HG03066 (cell line): ENCODE measurements around the gene FEV.

ENCODE experiments used
- ATAC-seq: cut with Tn5 transposase; IDR thresholded peaks from one replicate; pipeline ENCODE4 v1.9.1; 2021; ENCODE audit warnings: low read depth; ENCODE audit not compliant: unreplicated experiment

FEV gene

DNA sequence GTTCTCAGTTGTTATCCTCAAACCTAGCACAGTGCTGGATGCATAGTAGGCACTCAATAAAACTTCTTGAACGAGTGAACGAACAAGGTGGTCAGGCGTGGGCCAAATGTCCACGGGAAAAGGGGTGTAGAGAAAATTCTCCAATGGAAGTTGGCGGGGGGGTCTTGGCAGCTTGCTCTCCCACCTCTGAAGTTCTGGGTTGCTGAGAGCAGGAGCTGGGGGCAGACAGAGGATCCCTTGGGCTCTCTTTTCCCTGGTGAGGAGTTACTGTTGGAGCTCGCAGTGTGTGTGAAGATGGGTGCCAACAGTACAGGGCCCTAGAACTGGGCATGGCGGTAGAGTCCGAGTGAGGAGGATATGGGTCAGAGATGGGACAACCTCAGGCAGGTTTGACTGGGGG lies 10.6 kb upstream of the FEV start:
- no peak for ATAC-seq

DNA sequence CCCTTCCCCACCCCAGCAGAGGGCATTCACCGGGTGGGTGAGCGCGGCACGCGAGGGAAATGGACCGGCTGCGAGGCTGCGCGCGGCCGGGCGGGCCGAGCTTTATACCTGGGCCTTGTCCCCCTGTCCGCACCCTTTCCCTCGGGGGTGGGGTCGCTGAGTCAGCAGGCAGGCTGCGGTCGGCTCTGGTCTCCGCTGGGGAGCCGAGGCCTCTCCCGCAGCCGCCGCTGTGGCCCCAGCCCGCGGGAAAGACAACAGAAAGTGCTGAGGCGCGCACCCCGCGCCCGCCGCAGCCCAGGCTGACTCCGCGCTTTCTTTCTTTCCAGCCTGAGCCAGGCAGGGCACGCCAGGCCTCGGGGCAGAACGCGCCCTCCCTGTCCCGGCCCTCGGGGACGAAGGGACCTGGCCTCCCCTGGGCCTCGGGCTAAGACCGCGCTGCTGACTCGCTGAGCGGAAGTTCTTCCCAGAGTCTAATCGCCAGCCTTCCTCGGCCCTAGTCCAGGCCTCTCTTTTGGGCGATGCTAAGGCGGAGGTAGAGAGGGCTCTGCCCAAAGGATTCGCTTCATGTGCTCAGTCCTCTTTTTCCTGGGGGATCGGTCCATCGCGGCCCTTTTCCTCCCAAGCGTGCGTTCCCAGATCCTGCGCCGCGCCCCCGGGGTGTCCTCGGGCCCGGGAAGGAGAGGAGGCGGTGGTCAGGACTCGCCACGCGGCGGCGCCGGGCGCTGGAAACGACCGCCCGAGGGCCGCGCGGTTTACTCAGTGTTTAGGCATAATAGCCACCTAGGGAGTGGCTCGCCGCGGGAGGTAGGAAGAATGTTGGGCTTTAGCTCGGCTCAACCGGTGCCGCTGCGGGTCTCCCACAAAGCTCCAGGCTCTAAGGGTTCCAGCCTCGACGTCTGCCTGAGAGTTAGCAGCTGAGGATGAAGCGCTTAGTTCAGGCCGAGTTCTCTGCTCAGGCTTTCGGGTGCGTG lies 8.6 kb upstream of the FEV start, which contains the start of gene CRYBA2:
Gene CRYBA2 (minus strand): TSS at position 78 of the 971 bp plus-strand sequence. CDS start 246 bp downstream, outside the sequence.
- no peak for ATAC-seq

DNA sequence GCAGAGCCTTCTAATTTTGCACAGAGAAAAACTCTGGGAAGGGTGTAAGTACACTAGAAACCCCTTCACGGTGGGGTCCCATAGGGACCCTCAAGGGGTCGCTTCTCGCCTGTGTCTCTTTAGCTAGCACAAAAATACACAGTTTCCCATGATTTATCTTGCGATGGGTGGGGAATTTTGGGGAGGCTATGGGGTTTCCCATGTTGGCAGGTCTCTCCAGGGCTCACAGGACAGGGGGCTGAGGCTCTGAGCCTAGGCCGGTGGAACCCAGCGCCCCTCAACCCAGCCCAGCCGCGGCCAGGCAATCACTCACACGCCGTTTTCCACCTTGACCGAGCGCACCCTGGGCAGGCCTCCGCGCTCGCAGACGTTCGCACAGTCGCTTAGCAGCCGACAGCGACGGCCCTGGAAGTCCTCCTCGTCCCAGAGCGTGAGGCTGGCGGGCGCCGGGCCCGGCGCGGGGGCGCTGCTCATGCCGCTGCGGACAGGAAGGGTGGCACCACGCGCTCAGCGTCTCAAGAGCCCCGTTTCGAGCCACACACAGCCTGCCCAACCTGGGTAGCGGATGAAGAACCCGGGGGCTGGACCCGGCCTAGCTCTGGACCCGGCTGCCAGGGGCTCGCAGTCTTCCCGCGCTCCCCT lies 7.8 kb upstream of the FEV start:
- ATAC-seq, result no peak

DNA sequence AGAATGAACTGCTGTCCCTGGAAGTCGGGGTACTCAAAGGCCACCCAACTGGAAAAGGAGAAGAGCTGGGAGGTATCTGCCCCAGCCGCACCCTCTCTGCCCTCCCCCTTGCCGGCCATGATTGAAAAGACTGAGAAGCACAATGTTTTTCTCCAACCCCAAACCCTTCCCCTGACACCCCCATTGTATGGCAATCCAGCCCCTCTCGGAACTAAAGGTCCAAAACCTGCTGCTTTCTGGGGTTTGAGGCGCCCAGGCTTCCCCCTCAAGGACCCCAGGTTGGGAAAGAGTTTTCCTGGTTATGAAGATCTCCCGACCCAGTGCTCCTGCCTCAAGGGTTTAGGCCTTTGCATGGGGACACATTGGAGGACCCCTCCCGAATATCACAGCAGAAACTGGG lies 7.2 kb upstream of the FEV start:
- no peak for ATAC-seq

DNA sequence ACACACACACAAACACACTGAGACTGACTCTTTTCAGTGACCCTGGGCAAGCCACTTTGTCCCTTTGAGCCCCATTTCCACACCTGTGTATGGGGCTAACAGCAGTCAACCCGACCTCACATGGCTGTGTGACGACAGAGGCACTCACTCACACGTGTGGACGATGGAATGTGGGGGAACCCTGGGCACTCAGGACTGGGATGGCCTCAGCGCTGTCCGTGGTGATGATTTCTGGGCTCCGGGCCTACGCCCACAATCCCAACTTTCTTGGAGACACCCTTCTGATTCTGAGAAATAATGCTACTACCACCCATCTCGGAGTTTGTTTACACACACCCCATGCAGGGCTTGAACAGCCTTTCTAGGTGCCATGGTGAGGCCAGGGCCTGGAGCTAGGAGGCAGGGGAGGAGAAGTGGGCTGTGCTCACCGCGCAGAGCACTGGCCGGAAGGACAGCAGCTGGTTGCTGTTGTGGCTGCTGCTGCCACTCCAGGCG lies 6.7 kb upstream of the FEV start:
- no peak for ATAC-seq

DNA sequence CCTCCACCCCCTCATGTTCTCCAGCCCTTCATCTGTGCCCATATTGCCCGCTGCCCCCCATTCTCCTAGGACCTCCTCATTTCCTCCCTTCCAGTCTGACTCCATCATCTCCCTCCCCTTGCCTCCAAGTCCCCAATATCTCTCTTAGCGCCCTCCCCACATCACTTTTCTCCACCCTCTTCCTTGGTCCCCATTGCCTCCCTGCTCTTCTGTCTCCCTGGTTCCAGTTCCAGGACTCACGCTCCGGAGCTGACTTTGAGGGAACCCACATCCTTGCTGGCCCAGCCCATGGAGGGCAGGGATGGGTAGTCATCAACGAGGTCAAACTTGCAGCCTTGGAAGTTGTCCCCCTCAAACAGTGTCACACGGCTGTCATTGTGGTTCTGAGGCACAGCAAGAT lies 5.6 kb upstream of the FEV start:
- no peak for ATAC-seq

DNA sequence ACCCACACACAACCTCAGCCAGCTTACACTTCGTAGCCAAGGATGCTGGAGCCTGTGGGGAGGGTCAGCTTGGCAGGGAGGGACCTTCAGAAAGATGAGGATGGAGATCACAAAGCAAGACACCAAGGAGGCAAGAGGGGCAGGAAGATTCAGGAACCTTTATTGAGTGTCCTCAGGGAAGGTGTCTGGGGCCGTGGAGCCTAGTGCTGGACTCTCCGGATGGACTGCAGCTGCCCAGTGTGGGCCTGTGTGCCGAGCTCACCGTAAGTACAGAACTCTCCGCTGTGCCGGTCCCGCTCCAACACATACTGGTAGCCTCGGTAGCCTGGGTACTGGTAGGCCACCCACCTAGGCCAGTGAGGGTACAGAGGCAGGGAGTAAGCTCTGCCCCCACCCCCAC lies 5.1 kb upstream of the FEV start:
- ATAC-seq, result no peak

DNA sequence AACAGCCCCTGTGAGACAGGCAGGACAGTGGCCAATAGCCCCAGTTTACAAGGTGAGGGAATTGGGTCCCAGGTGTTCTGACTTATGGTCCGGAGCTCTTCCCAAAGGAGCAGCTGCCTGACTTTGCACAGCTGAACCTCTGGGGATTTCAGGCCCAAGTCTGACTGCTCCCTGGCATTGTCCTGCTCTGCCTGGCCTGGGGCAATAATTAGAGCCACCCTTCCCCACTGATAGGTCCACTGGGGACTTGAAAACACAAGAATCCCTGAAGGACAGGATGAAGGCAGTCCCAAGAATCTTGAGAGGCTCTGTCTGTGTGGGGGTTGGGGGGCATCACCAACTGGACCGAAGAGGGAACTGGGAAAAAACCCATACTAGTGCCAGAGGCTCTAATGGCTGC lies 3.7 kb upstream of the FEV start:
- ATAC-seq, result no peak

DNA sequence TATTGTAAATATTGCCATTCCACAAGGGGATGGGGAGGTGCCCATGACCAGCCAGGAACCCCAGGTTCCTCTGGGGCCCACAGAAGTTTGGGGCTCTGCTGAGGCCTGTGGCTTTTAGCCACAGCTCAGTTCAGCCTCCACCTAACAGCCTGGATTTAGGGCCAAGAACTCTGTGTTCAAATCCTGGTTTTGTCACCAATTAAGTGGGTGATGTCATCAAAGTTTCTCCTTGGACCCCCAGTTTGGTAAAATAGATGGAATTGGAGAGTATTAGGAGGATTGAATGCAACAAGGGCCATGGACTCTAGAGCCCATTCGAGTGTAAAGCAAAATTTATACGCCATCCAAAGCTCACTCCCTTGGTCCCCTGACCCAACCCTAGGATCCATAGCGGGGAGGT lies 3.2 kb upstream of the FEV start:
- no peak for ATAC-seq

DNA sequence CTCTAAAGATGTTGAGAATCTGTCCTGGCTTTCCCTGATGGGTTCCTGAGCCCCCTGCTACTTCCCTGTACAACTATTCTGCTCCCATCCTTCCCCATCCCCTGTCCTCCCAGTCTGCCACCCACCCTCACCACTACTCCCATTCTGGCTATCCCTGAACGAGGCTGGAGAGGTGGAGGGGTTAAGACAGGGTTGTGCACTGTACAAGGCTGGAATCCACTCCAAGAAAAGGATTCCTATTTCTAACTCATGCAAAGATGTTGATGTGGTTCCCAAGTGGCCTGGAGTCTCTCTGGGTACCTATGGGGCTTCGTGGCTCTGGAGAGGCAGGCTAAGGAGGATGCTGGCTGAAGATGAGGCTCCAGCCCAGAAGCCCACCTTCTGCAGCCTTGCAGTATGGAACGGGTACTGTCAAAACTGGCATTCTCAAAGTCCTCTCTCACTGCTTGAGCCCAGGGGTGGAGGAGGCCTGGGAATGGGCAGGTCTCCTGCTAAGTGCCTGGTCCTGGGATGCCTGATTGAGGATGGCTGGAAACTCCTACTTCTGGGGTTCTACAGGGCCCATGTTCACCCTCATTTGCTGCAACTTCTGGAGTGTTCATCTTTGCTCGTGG lies 1.3 kb upstream of the FEV start:
- ATAC-seq, result no peak

DNA sequence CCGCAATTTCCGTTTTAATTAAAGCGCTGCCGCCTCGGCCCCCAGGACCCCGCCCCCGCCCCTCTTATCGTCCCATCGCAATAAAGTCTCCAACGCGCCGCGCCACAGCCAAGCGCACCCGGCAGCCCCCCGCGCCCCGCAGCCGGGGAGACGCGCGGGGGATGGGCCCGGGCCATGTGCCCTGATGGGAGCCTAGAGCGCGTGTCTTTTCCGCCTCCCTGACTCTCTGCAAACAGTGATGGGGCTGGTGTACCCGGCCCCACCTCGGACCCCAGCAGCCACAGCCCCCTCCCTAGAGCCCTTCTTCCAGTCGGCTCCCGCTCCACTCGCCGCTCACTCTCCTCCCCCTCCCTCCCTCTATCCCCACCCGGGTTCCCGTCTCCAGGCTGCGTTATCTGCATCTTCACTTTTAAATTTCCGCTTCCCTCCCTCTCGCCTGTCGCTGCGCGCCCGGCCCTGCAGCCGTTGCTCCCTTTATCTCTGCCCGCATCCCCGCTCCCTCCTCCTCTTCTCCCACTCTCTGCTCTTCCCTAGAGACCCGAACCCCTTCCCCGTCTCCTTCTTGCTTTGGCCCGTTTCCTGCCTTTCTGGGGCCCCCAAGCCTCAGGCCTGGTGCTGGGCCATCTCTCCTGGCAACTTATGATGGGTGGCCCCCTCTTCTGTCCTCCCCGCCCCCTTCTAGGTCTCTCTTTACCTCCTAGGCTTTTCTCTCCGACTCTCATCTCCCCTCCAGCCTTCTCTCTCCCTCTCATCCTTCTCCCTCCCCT lies 524 bp upstream of the FEV start:
- no peak for ATAC-seq

DNA sequence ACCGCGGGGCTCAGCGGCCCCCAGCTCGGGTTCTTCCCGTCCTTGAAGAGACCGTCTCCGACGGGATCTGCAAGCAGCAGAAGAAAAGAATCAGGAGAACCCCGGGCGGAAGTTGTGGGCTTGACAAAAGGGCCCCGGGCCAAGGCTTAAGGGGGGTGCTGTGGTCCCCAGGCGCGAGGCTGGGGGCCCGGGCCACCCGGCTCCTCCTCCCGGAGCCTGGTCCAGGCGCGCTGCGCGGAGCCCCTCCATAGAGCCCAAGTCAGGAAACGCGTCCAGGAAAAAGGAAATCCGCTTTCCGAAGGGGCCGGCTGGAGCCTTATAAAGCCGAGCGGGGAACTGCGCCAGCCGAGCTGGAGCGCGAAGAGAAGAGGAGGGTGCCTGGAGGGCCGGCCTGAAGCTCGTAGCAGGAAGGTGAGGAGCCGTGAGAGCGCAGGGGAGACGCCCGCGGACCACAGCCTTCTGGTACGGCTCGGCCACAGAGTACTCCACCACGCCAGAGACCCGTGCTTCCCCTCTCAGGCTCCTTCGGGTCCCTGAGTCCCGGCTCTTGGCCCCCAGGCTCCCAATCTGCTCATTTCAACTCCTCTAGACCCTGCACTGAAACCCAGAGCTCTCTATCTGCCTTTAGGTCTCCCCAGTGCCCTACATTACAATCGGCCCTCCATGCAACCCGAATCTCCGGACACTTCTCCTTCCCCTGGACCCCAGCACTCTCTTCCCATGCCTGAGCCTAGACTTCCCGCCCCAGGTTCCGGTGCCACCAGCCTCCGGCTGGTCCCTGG lies 554 bp downstream of the FEV start:
- no peak for ATAC-seq

DNA sequence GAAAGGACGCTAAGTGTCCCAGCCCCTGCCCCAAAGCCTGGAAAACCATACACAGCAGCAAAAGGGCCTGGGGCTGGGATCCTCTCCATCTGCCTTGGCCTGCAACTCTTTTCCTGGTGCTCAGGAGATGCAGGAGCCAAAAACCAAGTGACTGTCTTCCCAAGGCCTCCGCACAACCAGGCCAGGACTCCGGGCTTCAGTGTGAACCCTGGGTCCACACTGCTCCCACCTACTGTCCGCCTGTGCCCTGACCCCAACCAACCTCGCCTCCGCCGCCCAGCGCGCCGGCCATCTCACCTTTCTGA lies 1.1 kb downstream of the FEV start:
- no peak for ATAC-seq

DNA sequence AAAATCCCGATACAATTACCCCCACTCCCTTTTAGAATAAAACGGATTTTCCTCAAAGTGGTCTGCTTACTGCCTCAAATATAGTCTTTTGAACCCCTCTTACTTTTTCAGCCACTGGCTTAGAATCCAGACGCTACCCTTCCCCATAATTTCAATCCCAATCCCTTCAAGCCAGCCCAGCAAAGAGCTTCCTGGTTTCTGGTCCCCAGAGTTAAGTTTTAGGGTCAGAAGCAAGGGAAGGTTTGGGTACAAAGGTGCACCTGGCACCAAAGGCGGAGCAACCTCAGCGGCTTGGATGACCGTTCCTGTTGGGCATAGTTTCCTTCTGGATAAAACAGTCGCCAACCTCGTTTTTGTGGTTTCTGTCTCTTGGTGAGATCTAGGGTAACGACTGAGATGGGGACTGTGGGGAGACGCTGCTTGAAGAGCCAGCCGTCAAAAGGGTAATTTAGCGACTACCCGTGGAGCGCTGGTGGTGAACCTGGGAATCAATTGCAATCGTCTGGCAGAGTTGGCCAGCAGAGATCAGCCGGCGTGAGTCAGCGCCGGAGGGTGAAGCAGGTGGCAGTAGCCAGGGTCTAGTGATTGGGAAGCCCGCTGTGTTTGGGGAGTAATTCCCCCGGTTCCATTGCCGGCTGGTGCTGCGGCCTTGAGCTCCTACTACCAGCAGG lies 1.6 kb downstream of the FEV start:
- ATAC-seq, result no peak

DNA sequence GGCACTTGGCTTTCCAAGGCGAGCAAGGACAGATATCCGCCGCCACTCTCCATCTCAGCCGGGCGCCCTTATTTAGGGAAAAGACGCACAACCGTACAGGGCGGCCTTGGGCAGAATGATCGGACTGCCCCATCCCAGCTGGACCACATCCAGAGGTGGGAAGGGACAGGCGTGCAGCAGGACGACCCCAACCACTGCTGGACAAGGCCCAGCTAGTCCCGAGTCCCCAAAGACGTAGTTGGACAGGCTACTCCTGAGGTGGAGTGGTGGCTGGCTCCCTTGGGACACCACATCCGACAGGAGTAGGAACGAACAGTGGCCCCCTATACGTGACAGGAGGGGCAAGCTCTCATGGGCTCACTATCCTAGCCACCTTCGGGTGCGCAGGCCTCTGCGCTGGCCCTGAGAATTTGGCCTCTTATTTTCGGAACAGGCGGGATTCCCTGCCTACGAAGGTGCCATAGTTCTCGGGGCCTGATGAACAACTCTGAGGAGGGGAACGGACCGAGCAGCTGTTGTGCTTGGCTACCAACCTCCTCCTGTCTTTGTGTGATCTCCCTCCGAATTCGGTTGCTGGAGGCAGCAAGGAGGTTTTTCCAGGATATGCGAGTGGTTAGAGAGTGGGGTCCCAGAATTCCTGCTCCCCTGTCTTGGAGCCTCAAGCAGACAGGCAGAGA lies 2.3 kb downstream of the FEV start:
- ATAC-seq, result no peak

DNA sequence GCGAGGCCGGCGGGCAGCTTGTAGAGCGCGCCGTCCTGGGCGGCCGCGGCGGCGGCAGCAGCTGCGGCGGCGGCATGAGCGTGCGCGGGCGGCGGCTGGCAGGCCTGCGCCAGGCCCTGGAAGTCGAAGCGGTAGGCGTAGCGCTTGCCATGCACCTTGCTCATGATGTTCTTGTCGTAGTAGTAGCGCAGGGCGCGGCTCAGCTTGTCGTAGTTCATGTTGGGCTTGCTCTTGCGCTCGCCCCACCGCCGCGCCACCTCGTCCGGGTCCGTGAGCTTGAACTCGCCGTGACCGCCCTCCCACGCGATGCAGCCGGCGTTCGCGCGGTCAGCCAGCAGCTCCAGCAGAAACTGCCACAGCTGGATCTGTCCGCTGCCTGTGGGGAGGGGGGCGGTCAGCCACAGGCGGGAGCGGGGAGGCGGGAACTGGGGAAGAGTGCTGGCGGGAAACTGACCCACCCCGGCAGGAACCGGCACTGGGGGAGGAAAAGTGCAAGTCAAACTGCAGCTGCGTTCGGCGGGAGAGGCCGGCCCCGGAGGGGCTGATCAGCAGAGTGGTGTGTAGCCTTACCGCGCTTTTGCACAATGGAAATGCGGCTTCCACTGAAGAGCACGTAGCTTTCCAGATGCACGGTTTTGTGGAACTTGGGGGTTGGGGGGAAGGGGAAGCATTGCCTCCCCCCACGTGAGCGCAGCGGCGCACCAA lies 3.0 kb downstream of the FEV start:
- ATAC-seq, result no peak

DNA sequence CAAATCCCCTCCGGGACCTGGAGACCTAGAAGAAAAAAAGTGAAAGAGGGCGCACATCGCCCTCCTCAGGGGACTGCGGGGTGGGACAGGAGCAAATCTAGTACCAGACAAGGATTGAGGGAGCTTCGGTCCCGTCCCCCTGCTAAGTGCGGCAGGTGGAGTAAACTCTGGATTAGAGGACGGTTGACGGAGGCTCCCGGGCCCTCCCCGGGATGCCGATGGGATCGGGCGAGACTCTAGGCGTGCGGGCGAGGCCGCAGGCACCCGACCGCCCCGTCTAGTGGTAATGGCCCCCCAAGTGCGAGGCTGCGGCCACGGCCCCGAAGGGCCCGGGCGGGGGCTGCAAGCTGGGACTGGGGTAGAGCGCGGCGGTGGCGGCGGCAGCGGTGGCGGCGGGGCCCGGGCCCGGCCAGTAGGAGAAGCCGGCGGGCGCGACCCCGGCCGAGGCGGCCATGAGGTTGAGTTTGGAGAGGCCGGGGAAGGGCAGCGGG lies 3.5 kb downstream of the FEV start:
- ATAC-seq, result no peak

DNA sequence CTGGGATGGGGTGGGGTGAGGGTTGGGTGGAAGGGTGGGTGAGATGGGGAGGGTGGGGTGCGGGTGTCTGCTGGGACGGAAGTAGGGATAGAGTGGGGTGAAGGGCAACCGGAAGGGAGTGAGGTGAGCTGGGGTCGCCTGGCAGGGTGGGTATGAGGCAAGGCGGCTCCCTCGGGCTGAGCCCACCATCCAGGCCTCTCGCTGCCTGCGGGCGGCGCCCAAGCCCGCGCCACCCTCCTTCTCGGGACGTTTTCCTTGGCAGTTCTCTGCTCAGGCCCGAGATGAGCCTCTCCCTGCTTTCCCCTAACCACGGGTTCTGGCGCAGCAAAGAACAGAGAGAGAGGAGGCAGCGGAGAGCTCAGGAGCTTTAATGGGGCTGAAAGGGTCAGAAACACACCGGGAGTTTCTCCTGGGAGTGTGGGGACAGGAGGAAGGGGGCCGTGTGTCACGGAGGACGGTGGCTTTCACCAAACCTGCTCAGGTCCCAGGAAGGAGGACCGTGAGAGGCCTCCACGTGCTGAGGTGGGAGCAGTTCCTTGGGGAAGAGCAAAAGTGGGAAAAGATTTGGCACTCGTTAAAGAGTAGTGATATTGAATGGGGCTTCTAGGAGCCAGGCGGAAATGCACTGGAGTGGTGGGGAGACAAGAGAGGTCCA lies 4.1 kb downstream of the FEV start:
- no peak for ATAC-seq
